GM12873 (cell line): ENCODE measurements around the gene PARL.

Experiments
- CTCF ChIP-seq: IDR thresholded peaks from 2 replicates; pipeline ENCODE4 v1.5.1; 2012; ENCODE audit warnings: low read depth, mild to moderate bottlenecking, moderate library complexity, low read length, control low read depth; ENCODE audit not compliant: insufficient read depth; ENCODE audit errors: missing control alignments

Gene PARL

GRCh38 chr3:183810643-183811594, 73.8 kb downstream of the PARL start:
- no peak for TF ChIP-seq CTCF

- no peak for TF ChIP-seq CTCF
Measured at GRCh38 chr3:183809270-183809669, 75.4 kb downstream of the PARL start.

- no peak for TF ChIP-seq CTCF
Measured at GRCh38 chr3:183808355-183808754, 76.3 kb downstream of the PARL start.

- no peak for TF ChIP-seq CTCF
Measured at GRCh38 chr3:183807881-183808280, 76.8 kb downstream of the PARL start.

GRCh38 chr3:183807209-183807728, 77.4 kb downstream of the PARL start:
- no peak for TF ChIP-seq CTCF

- TF ChIP-seq CTCF = no peak
Measured at GRCh38 chr3:183802989-183803388, 81.7 kb downstream of the PARL start.

GRCh38 chr3:183801601-183802000, 83.1 kb downstream of the PARL start:
- no peak for TF ChIP-seq CTCF
